Islet of Langerhans (tissue), 1 donor: ENCODE results near the gene TUSC2.

ENCODE experiments used
- FAIRE-seq: peaks from one replicate; lab custom pipeline; 2011; peaks lifted over from hg19 to GRCh38; lab: Jason Lieb, UNC

TUSC2 gene

DNA sequence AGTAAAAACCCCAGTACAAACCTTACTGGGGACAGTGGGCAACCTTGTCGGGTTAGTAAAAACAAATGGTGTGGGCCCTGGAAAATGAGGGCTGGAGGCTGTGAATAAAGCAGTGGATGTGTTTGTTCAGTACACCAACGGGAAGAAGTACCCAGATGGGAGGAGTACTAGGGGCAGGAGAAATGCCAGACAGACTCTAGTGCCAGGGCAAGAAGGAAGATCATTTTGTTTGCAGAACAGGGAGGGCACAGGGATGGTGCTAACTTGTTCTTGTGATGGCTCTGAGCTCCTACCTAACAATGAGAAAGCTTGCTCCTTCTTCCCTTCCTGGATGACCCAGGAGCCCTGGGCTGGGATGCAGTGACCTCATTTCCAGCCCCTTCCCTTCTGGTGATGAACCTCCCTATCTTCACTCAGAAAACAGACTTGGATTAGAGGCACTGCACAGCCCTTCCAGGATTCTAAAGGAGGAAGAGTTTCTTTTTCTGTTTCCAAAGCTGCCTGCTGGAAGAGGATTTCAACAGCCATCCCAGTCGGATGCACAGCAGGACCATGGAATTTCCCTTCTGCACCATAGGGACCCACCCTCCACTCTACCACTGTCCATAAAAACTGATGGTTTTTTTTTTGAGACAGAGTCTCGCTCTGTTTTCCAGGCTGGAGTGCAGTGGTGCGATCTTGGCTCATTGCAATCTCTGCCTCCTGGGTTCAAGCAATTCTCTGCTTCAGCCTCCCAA lies 6.5 kb upstream of the TUSC2 start:
- FAIRE-seq, result no peak

DNA sequence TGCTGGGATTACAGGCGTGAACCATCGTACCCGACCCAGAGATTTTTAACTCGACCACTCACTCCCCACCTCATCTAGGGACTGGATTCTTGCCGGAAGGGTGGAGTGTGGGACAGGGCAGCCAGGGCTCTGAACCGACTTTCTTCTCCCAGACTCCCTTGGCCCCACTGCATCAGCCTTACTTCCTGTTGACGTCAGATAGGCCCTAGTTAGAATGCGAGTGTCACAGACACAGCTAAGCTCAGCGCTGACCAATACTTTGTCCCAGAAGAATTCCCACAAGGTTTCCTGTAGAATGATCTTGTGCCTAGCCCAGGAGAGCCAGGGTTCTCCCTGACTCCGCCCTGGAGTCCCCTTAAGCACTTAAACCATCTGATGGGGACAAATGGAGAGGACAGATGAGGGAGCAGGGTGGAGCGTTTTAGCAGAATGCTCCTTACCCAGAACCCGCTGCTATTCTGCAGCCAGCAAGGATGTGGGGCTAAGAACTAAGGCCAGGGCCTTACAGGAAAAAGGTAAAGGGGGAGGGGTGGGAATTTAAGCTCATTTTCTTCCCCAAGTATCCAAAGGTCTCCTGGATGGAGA lies 5.8 kb upstream of the TUSC2 start:
- no peak for FAIRE-seq

DNA sequence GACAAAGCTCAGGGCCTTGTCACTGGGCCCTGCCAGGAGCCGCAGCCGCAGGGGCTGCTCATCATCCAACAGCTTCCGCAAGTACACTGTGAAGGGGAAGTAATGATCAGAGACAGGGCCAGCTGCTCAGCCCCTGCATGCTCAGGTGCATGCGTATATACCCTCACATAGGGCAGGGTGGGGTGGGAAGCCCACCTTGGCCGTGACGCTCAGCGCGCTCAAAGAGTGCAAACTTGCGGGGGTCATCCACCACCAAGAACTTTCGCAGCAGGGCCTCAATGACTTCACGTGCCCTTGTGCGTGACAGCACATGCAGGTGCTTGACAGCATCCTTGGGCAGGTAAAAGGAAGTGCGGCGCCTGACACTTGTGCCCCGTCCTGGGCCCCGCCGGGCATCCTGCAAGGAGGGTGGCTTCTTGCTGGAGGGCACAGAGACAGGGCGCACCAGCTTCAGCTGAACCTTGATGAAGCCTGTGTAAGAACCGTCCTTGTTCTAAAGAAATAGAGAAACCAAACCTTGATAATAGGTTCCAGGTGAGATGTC lies 3.4 kb upstream of the TUSC2 start:
- FAIRE-seq, result no peak

DNA sequence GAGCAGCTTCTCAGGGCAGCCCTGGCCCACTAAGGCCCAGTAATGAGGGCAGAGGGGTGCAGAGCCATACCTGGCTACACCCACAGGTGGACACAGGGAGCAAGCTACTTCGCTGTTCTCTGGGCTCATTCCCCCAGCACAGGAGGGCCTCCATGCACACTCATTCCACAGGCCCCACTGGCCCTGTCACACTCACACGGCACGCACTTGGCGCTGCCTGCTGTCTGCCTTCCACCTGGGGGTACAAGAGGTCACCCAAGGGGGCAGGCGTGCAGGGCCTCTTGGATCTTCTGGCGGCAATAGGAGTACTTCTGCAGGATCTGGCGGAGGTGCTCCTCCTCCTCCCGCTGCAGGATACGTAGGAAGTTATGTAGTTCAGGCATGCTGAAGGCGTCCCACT lies 2.3 kb upstream of the TUSC2 start:
- no peak for FAIRE-seq

DNA sequence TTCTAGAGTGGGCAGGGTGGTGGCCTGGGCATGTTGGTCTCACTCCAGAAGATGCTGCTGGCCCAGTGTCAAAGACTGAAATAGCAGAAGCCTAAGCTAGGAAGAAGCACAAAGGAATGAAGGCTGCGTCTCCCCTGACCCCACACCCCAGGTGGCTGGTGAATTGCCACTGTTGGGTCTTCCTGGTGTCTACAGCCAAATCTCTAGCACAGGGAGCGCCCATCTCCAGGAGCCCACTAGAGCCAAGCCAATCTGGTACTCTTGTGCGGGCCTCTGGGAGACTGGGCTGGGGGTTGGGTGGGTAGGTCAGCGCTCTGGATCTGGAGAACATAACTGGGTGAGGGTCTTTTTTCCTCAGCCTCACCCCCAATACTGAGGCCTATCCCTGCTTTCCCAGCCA lies 894 bp downstream of the TUSC2 start:
- no peak for FAIRE-seq

DNA sequence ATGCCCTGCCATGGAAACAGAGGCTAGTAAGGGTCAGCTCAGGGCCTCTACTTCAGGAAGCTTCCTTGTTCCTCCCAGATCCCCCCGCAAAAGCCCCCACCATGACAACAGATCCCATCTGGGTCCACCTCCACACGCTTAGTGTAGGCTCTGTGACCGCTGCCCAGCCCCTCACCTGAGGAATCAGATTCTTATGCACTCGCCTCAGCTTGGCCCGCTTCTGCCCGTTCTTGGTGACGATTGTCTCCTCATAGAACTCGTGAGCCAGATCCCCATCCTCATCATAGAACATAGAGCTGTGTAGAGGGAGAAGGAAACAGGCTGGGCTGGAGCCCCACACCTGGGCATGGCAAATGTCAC lies 1.9 kb downstream of the TUSC2 start:
- no peak for FAIRE-seq

DNA sequence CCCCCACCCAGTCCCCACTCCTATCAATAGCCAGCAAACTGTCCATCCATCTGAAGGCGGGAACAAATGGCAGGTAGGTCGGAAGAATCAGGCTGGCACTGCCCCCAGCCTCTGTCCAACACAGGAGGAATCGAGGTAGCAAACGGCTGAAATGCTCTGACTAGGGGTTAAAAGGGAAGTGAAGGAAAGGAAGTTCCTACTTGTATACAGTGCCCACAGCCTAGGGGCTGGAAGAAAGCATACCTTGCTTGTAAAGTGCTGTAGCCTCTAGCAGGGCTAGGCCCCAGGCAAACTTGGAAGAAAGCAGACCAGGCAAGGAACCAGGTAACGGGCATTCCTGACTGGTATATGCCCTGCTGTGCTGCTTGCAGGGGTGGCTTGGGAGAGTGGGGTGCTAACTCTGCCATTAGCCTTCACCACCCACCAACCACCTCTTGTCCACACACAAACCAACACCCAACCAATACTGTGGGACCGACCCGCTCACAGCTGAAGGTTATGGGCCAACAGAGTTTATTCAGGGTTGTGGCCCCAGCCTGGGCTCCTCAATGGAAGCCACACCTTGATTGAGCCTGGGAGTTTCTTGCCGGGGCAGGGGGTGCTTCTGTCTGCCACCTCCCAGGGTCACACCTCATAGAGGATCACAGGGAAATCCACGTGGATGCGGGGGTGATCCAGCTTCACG lies 2.4 kb downstream of the TUSC2 start:
- FAIRE-seq, result no peak

DNA sequence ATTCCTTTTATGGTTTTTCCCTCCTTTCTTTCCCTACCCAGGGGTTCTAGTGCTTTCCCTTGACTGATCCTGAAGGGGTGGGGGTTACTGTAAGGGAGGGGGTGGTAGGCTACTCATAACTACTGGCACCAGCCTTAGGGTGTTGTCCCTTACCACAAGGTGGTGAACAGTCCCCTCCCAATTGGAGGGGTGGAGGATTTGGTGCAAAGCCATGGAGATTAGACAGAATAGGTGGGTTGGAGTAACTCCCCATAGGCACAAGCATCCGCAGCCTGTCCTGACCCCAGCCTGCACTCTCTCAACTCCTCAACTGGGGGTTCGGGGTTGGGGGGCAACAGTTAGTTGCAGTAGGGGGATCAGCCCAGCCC lies 2.9 kb downstream of the TUSC2 start:
- FAIRE-seq, result no peak

DNA sequence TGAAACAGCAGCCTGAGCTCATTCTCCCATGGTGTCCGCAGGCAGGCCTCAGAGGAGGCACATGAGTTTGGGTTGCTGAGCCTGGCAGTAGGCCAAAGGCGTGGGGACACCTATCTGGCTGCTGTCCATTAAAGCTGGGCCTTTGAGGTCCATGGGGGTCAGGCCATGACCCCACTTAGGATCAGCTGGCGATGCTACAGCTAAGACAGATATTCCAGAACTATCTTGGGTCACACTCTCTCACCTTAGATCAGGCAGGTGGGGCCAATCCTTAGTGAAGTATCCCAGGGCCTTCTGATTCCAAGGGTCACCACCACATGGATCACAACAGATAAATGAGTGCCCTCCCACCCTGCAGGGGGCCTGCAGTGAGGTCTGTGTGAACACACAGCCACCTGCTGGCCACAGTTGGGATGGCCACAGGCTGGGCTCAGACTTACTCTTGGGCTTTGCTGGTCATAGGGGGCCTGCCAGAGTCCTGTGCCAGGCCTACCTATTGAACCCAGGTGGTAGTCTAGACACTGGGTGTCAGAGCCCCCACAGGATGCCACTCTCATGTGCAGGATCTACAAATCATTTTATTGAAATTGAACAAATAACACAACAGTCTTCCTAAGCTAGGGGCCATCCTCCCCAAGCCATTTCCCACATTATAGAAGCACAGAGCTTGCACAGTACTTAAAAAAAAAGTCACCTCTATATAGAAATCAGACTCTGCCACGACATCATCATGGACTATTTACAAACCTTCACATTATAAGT lies 3.5 kb downstream of the TUSC2 start:
- FAIRE-seq, result no peak

DNA sequence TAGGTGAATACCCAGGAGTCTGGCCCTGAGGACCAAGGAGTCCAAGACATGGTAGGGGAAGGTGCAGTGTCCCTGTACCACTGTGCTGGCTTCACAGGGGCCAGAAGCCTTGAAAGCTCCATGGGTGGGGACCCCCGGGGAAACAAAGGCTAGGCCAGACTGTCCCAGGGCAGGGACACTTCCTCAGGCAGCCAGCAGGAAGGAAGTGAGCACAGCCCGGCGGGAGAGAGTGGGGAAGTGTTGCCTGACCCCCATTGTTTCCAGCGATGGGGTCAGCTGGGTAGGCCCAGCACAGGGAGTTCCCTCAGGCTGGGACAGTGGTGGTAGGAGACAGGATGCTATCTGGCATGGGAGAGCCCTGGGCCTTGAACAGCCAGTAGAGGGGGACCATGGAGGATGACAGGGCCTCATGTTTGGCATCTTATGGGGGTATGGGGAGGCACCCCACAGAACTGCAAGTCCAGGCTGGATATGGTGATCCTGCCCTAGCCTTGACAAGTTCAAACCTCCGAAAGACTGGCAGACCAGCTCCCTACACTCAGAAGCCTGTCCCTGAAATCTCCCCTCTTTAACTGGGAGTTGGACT lies 4.3 kb downstream of the TUSC2 start:
- no peak for FAIRE-seq

DNA sequence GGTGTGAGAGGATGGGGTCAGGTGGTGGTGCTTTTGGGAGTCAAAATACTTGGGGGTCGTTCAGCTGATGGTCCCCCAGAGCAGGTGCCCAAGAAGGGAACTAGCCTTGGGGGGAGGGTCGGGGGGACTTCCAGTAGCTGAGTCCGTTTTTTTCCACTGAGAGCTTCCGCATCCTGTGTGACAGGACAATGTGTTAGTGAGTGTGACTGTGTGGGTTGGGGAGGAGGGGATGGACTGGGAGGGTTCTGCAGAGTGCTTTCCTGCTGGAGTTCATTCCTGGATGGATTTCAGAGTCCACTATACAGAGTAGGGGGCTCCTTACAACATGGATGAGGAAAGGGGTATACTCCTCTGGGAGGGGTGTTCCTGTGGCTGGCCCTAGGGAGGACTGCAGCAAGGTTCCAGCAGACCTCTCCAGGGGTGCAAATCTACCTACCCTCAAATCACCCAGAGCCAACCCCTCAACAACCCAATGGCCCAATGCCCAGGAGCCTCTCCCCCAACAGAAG lies 4.9 kb downstream of the TUSC2 start:
- FAIRE-seq, result no peak

DNA sequence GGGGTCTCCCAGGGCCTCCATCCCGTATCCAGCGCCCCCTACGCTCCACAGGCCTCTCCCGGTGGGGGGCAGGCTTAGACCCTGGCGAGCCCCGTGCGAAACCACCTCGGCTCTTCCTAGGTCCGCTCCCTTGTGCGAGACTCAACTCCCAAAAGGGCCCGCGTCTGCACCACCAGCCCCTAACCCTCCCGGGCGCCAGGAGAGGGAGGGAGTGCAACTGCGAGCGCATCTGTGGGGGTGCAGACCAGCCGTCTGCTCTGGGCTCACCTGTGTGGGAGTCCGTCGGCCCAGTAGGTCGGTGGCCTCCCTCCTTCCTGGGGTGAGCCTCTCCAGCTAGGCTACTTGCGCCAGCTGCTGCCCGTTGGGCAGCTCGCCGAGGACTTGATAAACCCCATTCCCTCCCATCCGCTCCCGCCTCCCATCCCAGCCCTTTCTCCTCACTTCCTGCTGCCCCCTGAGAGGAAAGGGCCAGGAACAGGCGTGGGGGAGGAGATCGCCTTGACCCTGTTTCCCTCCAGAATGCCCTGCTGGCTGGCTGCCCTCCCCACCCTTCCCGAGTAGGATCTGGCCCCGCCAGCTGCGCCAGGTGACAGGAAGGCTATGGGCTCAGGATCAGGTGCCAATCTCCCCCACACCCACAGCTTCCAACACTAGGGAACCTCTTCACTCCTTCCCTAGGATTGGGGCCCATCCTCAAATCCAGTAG lies 5.5 kb downstream of the TUSC2 start, which contains the start of gene HYAL2:
TSS of gene HYAL2 (minus strand) at position 360 of the 706 bp plus-strand sequence. CDS start 2,256 bp downstream, outside the sequence.
- FAIRE-seq, result no peak

DNA sequence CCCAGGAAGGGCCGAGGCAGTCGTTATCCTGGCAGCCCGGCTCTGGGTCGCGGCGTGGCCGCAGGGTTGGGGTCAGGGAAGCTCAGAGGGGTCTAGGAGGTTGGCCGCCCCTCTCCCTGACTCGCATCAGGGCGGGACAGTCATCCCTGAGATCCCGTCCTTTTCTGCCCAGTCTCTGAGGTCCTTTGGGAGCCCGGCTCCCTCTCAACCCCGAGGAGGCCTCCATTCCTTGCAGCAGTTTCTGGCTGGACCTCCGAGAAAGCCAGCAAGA lies 6.0 kb downstream of the TUSC2 start:
- no peak for FAIRE-seq

DNA sequence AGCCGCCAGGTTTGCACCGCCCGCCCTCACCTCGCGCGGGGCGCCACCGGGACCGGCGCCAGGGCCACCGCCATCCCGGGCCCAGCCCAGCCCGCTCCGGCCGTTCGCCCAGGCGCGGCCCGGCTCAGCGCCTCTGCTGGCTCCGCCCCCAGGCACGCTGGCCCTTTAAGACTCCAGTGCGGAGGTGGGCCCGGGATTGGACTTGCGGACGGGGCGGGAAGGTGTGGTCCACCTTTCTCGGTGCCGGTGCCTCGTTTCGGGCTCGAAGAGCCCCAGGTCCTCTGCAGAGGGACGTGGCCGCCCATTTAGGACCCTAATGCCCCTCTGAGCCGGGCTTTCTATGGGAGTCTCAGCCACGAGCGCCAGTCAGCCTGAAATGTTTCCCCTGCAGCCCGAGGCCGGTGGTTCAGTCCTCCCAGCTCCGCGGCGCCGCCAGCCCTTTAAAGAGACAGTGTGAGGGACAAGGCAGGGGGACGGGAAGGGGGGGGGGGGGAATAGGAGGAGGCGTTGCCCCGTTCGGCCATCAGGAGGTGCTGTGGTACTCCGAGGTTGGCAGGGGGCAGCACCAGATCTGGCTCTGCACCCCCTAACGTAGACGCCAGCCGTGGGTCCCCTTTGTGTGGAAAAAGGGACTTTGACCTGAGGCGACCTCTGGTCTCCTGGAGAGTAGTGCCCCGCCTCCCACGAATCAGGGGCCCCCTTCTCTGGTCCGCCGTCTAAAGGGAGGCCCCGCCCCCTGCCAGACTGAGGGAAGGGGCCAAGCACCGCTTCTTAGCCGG lies 6.5 kb downstream of the TUSC2 start:
- no peak for FAIRE-seq

DNA sequence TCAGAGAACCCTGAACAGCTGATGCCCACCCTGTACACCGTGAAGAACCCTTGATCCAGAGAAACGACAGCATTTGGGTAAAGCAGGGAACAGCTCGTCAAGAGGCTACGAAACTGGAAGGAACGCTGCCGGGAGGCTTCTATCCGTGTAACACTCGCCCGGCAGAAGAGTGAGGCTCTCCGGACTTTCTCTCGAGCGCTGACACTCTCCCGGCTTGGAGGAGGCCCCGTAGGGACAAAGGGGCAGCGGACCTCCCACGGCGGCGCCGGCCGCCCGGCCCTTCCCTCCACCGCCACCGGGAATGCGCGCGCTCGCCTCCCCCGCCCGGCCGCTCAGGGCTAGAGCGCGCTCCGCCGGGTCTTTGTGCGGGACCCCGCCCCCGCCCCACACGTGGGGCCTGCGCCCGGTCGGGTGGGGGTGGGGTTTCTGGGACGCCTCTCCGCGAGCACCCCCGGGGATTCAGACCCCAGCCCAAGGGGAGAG lies 7.1 kb downstream of the TUSC2 start:
- FAIRE-seq, result no peak

DNA sequence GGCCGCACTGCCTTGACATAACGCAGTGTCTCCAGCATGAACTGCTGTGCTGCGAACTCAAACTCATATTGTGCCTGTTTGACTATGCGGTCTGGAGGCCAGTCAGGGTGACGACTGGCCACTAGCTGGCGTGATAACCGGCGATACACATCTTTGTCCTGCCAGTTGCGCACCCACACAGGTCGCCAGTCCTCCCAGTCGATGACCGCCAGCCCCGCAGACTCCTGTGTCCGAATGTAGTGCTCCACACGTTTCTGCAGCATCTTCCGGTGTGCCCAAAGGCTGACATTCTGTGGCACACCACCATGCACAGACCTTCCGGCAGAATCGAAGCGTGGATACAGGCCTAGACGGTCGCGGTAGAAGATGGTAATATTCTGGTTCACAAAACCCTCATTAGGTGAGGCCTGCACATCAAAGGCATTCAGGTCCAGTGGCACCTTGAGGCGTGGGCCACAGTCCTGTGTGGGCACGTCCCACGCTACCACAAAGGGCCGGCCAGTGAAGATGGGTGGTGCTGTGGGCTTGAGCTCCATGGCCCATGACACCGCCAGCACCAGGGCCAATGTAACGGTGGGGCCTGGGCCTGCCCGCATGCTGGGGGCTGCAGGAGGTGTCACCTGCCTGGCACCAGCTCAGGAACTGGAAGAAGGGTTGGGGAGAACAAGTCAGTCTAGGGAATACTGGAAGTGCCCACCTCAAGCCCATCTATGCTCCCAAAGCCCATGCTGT lies 8.0 kb downstream of the TUSC2 start:
- no peak for FAIRE-seq

DNA sequence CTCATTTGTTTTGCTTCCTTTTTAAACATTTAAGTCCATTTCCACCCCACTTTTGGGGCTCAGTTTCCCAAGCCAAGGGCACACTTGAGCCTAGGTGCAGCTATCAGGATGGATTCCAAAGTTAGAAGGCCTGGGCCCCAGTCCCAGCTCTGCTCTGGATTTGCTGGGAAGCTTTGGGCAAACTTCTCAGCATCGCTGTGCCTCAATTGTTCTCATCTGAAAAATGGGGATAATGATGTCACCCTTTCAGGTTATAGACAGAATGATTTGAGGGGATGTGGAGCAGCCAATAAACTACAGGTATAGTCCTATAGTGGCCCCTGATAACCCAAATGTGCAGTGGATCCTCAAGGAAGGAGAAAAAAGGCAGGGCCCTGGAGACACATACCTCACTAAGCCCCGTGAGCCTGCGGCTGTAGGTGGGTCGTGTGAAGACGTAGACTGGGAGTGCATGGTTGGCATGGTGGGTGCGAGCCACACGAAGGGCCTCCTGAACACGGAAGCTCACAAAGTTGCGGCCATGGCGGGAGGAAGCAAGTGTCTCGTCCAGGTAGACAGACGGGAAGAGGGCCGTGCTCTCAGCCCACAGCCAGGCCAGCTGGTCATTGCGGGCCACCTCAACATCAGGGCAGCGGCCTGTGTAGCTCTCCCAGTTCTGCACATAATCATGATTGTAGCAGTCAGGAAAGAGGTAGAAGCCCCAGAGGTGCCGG lies 8.7 kb downstream of the TUSC2 start:
- FAIRE-seq, result no peak

DNA sequence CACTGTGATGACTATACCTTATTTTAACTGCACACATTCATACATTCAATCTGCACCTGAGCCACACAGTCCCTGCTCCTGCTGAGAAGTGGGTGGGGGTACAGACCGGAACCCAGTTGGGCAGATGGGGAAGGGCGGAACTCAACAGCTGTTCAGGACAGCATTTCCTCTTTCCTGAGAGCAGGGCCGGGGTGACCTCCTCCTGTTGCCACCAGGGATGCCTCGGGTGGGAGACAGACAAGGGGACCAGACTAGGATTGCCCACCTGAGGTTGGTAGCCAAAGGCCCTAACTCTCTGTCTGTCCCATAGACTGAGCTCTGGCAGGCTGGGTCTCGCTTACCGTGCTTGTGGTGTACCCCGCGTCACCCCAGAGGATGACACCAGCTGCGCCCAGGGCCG lies 9.4 kb downstream of the TUSC2 start:
- no peak for FAIRE-seq

DNA sequence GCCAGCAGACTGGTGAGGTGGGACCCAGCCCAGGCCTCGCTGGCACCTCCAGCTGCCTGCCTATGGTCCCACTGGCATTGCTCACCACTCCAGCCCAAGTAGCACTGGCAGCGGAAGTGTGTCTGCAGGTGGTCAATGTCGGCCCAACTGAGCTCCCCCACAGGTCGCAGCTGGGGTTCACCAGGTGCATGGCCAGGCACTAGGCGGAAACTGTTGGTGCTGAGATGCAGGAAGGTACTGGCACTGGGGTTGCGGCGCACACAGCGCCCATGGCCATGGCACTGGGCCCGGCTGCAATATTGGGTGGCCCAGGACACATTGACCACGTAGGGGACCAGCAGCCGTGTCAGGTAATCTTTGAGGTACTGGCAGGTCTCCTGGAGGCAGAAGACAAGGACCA lies 9.9 kb downstream of the TUSC2 start:
- no peak for FAIRE-seq
